Pons (tissue), 1 donor: Measurements from ENCODE around the gene CMIP.
"Not testable (repeated sequence)": the region's sequence is repeated elsewhere in the genome, so short reads cannot be mapped to it uniquely, and the experiment has no call there.

Experiments
- DNase-seq: peaks from one replicate; pipeline ENCODE4 v3.0.0-alpha.2; 2016; ENCODE audit warnings: low spot score

CMIP gene

GRCh38 chr16:81444448-81445121, at the start of gene CMIP:
TSS of gene CMIP (plus strand) at chr16:81444808.
- DNase-seq, result no peak

GRCh38 chr16:81394966-81395655, 49.5 kb upstream of the CMIP start:
- no peak for DNase-seq

GRCh38 chr16:81397058-81397878, 47.3 kb upstream of the CMIP start:
- DNase-seq, result no peak

- DNase-seq, result no peak
Observed at GRCh38 chr16:81397879-81398520, 46.6 kb upstream of the CMIP start.

GRCh38 chr16:81399909-81400308, 44.7 kb upstream of the CMIP start:
- no peak for DNase-seq

- DNase-seq, result no peak
Observed at GRCh38 chr16:81401035-81401950, 43.3 kb upstream of the CMIP start.

- DNase-seq, result no peak
Observed at GRCh38 chr16:81403208-81403600, 41.4 kb upstream of the CMIP start.

GRCh38 chr16:81403601-81404391, 40.8 kb upstream of the CMIP start:
- peak; percentile 47 for DNase-seq

- not testable (repeated sequence) for DNase-seq
Observed at GRCh38 chr16:81405002-81405401, 39.6 kb upstream of the CMIP start.

- DNase-seq, result no peak
Observed at GRCh38 chr16:81405702-81406113, 38.9 kb upstream of the CMIP start.

GRCh38 chr16:81408409-81408950, 36.1 kb upstream of the CMIP start:
- DNase-seq, result no peak

GRCh38 chr16:81409016-81409556, 35.5 kb upstream of the CMIP start:
- no peak for DNase-seq

GRCh38 chr16:81410643-81411293, 33.8 kb upstream of the CMIP start:
- no peak for DNase-seq

- DNase-seq, result no peak
Observed at GRCh38 chr16:81413245-81413990, 31.2 kb upstream of the CMIP start.

GRCh38 chr16:81415751-81416150, 28.9 kb upstream of the CMIP start:
- no peak for DNase-seq

GRCh38 chr16:81416749-81417148, 27.9 kb upstream of the CMIP start:
- DNase-seq, result no peak

GRCh38 chr16:81417210-81417609, 27.4 kb upstream of the CMIP start:
- DNase-seq, result no peak

- no peak for DNase-seq
Observed at GRCh38 chr16:81419806-81420205, 24.8 kb upstream of the CMIP start.

GRCh38 chr16:81421126-81421525, 23.5 kb upstream of the CMIP start:
- no peak for DNase-seq
